GM18517 (cell line): Measurements from ENCODE around the gene PAPPA2.

Source experiments
- ATAC-seq: cut with Tn5 transposase; IDR thresholded peaks from one replicate; pipeline ENCODE4 v1.9.1; 2021; ENCODE audit warnings: mild to moderate bottlenecking, moderate library complexity; ENCODE audit not compliant: unreplicated experiment

PAPPA2 gene

GRCh38 chr1:176499671-176500070 is 36.7 kb downstream of the PAPPA2 start:
- no peak for ATAC-seq

GRCh38 chr1:176501599-176501998 is 38.6 kb downstream of the PAPPA2 start:
- ATAC-seq, result no peak

GRCh38 chr1:176504848-176505553 is 42.0 kb downstream of the PAPPA2 start:
- no peak for ATAC-seq

GRCh38 chr1:176512966-176513365 is 50.0 kb downstream of the PAPPA2 start:
- ATAC-seq, result no peak

- no peak for ATAC-seq
Observed at GRCh38 chr1:176515310-176515709, 52.3 kb downstream of the PAPPA2 start.

GRCh38 chr1:176517484-176517883 is 54.5 kb downstream of the PAPPA2 start:
- ATAC-seq, result no peak

- ATAC-seq, result no peak
Observed at GRCh38 chr1:176521211-176521610, 58.2 kb downstream of the PAPPA2 start.

GRCh38 chr1:176522310-176522845 is 59.4 kb downstream of the PAPPA2 start:
- no peak for ATAC-seq

- ATAC-seq, result no peak
Observed at GRCh38 chr1:176529395-176530090, 66.6 kb downstream of the PAPPA2 start.

GRCh38 chr1:176531036-176531435 is 68.1 kb downstream of the PAPPA2 start:
- ATAC-seq, result no peak

- ATAC-seq, result no peak
Observed at GRCh38 chr1:176531921-176532897, 69.2 kb downstream of the PAPPA2 start.

GRCh38 chr1:176533020-176533419 is 70.0 kb downstream of the PAPPA2 start:
- ATAC-seq, result no peak

GRCh38 chr1:176536588-176536987 is 73.6 kb downstream of the PAPPA2 start:
- no peak for ATAC-seq

GRCh38 chr1:176539018-176539417 is 76.0 kb downstream of the PAPPA2 start:
- no peak for ATAC-seq

GRCh38 chr1:176540428-176540827 is 77.5 kb downstream of the PAPPA2 start:
- ATAC-seq, result no peak

- ATAC-seq, result no peak
Observed at GRCh38 chr1:176541663-176542062, 78.7 kb downstream of the PAPPA2 start.

- no peak for ATAC-seq
Observed at GRCh38 chr1:176542352-176542751, 79.4 kb downstream of the PAPPA2 start.

GRCh38 chr1:176543360-176544129 is 80.6 kb downstream of the PAPPA2 start:
- no peak for ATAC-seq

GRCh38 chr1:176545034-176545639 is 82.2 kb downstream of the PAPPA2 start:
- ATAC-seq, result no peak

GRCh38 chr1:176546825-176547224 is 83.8 kb downstream of the PAPPA2 start:
- no peak for ATAC-seq
